SIG-M5 treated with dmso at 0.1 percent for 504 hours (cell line): ENCODE results near the gene PTPRN2.
"Not testable (repeated sequence)": the region's sequence is repeated elsewhere in the genome, so short reads cannot be mapped to it uniquely, and the experiment has no call there.

Source experiments
- DNase-seq: peaks from one replicate; lab custom pipeline; 2025; ENCODE audit not compliant: unreplicated experiment; lab: John Stamatoyannopoulos, UW

PTPRN2 gene

DNA sequence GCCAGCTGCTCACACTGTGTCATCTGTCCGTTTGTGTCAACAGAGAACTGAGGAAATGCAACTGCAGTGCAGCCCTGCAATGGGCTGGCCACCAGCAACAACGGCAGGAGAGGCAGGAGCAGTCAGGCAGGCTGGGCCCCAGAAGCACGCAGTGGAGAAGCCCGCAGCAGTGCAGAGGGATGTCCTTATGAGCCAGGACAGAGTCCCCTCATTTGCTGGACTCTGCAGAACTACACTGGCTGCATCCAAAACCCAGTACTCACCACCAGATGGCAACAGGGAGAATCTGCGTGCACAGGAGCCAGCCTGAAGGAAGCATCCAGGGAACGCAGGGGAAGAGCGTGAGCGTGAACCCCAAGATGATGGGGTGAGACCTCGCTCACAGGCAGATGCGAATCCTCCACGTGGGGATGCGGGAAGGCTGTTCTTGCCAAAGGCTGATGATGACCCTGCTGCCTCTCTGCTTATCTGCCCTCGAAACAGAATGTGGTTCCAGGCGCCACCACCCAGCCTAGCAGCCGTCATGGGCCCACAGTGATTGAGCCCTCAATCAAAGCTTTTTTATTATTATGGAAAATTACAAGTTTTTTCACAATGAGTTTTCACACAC, 232.1 kb downstream of the PTPRN2 start:
- peak; percentile 24 for DNase-seq

- no peak for DNase-seq
Observed at GRCh38 chr7:158354861-158355260, 232.8 kb downstream of the PTPRN2 start.

DNA sequence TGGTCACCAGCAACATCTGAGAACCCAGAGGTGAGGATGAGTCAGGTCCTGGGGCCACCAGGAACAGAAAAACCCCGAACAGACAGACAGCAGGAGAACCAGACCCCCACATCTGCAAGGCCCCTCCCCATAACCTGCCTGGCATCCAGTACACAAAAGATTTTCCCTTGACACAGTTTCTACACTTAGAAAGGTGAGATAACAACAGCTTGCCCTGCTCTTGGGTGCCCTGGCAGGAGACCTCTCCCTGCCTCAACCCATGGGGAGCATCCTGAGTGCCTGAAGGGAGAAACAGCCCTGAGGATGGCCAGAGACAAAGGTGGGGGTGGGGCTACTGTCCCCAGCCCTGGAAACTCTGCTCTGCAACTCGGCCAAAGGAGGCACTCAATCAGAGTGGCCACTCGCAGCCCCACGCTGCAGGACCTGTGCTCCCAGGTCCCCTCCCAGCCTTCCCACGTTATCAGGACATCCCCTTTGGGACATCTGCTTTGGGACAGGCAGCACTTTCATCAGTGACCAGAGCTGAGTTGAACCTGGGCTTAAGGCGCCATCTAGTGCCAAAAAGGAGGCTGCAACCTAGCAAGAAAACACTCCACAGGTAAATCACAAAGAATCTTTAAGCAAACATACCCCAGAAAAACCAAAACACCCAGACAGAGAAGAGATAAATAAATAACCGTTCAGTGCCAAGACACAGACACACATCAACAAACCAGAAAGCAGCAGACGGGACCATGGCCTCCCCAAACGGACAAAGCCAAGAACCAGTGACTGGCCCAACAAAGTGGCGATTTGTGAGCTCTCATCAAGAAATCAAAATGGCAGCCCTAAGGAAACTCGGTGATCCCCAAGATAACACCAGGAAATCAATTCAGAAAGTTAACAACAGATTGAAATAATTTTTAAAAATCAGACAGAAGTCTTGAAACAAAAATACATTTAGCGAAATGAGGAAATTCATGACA, 233.7 kb downstream of the PTPRN2 start:
- DNase-seq, result peak; percentile 26

GRCh38 chr7:158351899-158352729, 235.5 kb downstream of the PTPRN2 start:
- DNase-seq, result not testable (repeated sequence)

GRCh38 chr7:158351481-158351880, 236.1 kb downstream of the PTPRN2 start:
- no peak for DNase-seq

GRCh38 chr7:158351051-158351450, 236.6 kb downstream of the PTPRN2 start:
- no peak for DNase-seq

DNA sequence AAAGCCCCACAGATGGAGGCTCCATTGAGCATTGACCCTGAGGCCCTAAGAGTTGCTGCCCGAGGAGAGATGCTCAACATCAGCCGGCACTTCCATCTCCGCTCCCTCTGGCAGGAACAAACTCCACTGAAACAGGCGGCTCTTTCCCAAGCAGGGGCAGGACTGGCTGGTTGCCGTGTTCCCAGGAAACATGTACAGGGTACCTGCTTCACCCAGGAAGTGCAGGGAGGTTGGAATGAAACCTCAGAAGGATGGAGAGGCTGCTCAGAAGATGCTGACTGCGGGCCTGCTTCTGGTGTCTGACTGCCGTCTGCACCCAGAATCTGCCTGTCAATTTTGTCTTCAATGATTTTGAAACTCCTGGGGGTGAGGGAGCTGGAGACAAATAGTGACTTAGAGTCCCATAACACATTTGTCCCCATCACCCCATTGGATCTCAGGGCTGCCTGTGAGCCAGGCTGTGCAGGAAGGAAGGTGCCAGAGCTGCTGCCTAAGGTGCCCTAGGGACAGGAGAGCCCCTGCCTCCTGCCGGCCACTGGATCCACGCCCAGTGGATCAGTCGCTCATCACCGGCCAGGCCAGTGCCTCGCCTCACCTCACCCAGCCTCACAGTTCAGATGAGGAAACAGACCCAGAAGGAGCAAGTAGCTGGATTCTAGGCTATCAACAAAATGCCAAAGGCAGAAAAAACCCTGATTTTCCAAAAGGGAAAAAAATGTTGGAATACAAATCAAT, 237.3 kb downstream of the PTPRN2 start:
- no peak for DNase-seq

DNA sequence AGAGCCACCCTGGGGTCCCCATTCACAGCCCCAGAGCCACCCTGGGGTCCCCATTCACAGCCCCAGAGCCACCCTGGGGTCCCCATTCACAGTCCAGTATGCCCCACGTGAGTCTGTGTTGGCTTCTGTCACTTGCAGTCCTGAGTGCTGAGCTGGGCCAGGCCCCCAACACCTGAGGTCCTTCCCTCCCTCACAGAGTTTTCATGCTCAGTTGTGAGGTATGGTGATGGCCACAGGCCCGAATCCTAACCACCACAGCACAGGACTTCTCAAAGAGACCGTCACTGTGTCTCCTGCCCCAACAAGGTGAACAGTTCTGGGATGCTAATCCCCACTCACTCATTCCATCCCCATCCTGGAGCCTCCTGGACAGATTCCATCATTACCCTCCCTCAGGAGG, 239.2 kb downstream of the PTPRN2 start:
- no peak for DNase-seq

- DNase-seq, result not testable (repeated sequence)
Observed at GRCh38 chr7:158348039-158348438, 239.6 kb downstream of the PTPRN2 start.

DNA sequence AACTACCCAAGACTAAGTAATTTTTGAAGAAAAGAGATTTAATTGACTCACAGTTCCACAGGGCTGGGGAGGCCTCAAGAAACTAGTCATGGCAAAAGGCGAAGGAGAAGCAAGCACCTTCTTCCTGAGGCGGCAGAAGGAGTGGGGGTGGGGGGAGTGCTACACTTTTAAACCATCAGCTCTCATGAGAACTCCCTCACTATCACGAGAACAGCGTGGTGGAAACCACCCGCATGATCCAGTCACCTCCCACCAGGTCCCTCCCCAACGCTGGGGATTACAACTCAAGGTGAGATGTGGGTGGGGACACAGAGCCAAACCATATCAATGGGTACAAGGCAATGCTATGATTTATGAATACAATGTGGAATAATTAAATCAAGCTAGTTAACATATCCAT, 241.9 kb downstream of the PTPRN2 start:
- no peak for DNase-seq

DNA sequence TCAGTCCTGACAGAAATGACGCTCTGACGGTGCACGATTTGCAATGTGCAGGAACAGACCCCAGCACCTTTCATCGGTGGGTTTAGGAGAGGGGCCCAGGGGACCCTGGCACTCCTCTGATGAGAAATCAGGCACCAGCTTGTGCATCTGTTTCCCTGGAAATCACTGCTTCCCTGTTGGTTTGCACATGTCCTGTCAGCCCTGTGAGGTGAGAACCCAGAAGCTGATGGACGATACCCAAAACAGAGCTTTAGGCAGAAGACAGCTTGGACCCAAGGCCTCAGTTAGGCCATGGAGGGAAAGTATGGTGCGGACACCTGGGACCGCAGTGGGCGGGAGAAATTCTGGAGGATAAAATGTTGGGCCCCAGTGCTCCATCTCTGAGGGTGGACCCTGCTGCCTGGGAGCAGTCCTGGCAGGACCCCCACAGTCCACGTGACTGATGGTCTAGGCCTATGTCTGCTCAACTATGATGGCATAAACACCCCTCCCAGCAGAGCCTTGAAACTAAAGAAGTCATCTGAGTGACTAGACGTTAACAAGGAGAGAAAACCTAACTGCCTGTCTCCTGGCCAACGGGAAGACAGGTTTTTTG, 242.8 kb downstream of the PTPRN2 start:
- no peak for DNase-seq

- no peak for DNase-seq
Observed at GRCh38 chr7:158343936-158344455, 243.6 kb downstream of the PTPRN2 start.

DNA sequence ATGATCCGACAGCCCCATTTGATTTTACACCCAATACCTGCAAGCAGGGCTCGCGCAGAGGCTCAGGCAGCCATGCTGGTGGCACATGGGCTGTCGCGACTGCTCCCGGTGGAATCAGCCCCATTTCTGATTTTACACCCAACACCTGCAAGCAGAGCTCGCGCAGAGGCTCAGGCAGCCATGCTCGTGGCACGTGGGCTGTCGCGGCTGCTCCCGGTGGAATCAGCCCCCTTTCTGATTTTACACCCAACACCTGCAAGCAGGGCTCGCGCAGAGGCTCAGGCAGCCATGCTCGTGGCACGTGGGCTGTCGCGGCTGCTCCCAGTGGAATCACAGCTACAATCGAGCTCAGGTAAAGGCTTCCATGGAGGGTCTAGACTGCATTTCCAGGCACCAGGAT, 244.1 kb downstream of the PTPRN2 start:
- no peak for DNase-seq

GRCh38 chr7:158341097-158341496, 246.5 kb downstream of the PTPRN2 start:
- DNase-seq, result not testable (repeated sequence)

DNA sequence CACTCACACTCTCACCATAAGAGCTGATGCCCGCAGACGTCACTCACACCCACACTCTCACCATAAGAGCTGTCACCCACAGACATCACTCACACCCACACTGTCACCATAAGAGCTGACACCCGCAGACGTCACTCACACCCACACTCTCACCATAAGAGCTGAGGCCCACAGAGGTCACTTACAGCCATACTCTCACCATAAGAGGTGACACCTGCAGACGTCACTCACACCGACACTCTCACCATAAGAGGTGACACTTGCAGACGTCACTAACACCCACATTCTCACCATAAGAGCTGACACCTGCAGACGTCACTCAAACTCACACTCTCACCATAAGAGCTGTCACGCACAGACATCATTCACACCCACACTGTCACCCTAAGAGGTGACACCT, 250.7 kb downstream of the PTPRN2 start:
- DNase-seq, result not testable (repeated sequence)

- not testable (repeated sequence) for DNase-seq
Observed at GRCh38 chr7:158332516-158332915, 255.1 kb downstream of the PTPRN2 start.

DNA sequence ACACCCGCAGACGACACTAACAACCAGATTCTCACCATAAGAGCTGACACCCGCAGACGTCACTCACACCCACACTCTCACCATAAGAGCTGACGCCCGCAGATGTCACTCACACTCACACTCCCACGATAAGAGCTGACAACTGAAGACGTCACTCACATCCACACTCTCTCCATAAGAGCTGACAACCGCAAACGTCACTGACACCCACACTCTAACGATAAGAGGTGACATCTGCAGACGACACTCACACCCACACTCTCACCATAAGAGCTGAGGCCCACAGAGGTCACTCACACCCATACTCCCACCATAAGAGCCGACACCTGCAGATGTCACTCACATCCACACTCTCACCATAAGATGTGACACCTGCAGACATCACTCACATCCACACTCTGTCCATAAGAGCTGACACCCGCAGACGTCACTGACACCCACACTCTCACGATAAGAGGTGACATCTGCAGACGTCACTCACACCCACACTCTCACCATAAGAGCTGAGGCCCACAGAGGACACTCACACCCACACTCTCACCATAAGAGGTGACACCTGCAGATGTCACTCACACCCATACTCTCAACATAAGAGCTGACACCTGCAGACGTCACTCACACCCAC, 255.7 kb downstream of the PTPRN2 start:
- not testable (repeated sequence) for DNase-seq

GRCh38 chr7:158329686-158330085, 257.9 kb downstream of the PTPRN2 start:
- no peak for DNase-seq

DNA sequence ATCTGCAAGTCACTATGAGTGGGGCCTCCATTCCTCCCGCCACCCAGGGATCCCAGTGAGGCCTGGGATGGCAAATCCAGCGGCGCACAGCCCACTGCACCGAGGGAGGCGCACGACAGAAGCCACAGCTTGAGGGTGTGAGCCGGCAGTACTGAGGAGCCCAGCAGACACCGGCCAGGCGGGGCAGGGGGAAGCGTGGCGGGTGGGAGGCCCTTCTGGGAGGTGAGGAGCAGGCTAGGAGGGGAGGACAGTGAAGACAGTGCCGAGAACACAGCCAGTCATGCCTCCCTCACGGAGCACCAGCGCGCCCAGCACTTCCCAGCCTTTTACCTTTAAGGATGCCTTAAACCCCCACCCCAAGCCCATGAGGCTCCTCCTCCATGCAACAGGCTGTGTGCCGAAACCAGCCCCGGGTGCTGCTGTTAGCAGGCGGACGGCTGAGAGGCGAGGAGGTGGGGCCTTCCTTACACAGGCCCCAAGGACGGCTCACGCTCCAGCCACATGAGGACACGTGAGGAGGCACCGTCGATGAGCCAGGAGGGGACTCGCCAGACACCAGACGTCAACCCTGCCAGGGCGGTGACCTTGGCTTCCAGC, 258.5 kb downstream of the PTPRN2 start:
- DNase-seq, result no peak
